Measurements from ENCODE around the gene RGR.

GRCh38 chr10:84294766-84295447 is 50.1 kb downstream of the RGR start:
- no peak for TF ChIP-seq CTCF (IDR thresholded peaks at IDR 0.05)
- TF ChIP-seq POLR2A (IDR thresholded peaks at IDR 0.05): no peak

Measured in heart left ventricle (tissue), 13 donors.